ENCODE results near the gene NRCAM.

The NRCAM gene

GRCh38 chr7:108129018-108129965, 326.9 kb downstream of the NRCAM start:
- H3K27me3 ChIP-seq (ENCODE audit: control insufficient read depth in 1 of 2, insufficient read depth in 2 of 2, low read length in 2 of 2) = no peaks in the 10 kb centered on the region
- H3K9ac ChIP-seq (ENCODE audit: low read length in 2 of 2) = no peak overlapping the region
- no peak overlapping the region for H3K4me3 ChIP-seq (ENCODE audit: low read length in 2 of 2)
- H3K27ac ChIP-seq (ENCODE audit: low read length) = no peak overlapping the region
- no peaks in the 10 kb centered on the region for H3K9me3 ChIP-seq (ENCODE audit: control insufficient read depth in 2 of 2, low read length in 2 of 2)
- H3K4me1 ChIP-seq (ENCODE audit: control insufficient read depth, insufficient read depth, low read length) = no peaks in the 10 kb centered on the region
- no peaks in the 10 kb centered on the region for H3K36me3 ChIP-seq (ENCODE audit: control insufficient read depth in 2 of 2, insufficient read depth in 2 of 2, low read length in 2 of 2)

GRCh38 chr7:108128514-108128913, 327.7 kb downstream of the NRCAM start:
- H3K27me3 ChIP-seq (ENCODE audit: control insufficient read depth in 1 of 2, insufficient read depth in 2 of 2, low read length in 2 of 2) = no peaks in the 10 kb centered on the region
- no peak overlapping the region for H3K27ac ChIP-seq (ENCODE audit: low read length)
- no peaks in the 10 kb centered on the region for H3K9me3 ChIP-seq (ENCODE audit: control insufficient read depth in 2 of 2, low read length in 2 of 2)
- no peaks in the 10 kb centered on the region for H3K4me1 ChIP-seq (ENCODE audit: control insufficient read depth, insufficient read depth, low read length)
- no peaks in the 10 kb centered on the region for H3K36me3 ChIP-seq (ENCODE audit: control insufficient read depth in 2 of 2, insufficient read depth in 2 of 2, low read length in 2 of 2)
- no peak overlapping the region for H3K9ac ChIP-seq (ENCODE audit: low read length in 2 of 2)
- no peak overlapping the region for H3K4me3 ChIP-seq (ENCODE audit: low read length in 2 of 2)

GRCh38 chr7:108127461-108127860, 328.8 kb downstream of the NRCAM start:
- no peaks in the 10 kb centered on the region for H3K36me3 ChIP-seq (ENCODE audit: control insufficient read depth in 2 of 2, insufficient read depth in 2 of 2, low read length in 2 of 2)
- H3K9ac ChIP-seq (ENCODE audit: low read length in 2 of 2) = no peak overlapping the region
- no peak overlapping the region for H3K4me3 ChIP-seq (ENCODE audit: low read length in 2 of 2)
- no peaks in the 10 kb centered on the region for H3K4me1 ChIP-seq (ENCODE audit: control insufficient read depth, insufficient read depth, low read length)
- no peaks in the 10 kb centered on the region for H3K27me3 ChIP-seq (ENCODE audit: control insufficient read depth in 1 of 2, insufficient read depth in 2 of 2, low read length in 2 of 2)
- H3K9me3 ChIP-seq (ENCODE audit: control insufficient read depth in 2 of 2, low read length in 2 of 2) = no peaks in the 10 kb centered on the region
- no peak overlapping the region for H3K27ac ChIP-seq (ENCODE audit: low read length)

GRCh38 chr7:108124820-108125219, 331.4 kb downstream of the NRCAM start:
- no peak overlapping the region for H3K27ac ChIP-seq (ENCODE audit: low read length)
- no peaks in the 10 kb centered on the region for H3K4me1 ChIP-seq (ENCODE audit: control insufficient read depth, insufficient read depth, low read length)
- H3K9me3 ChIP-seq (ENCODE audit: control insufficient read depth in 2 of 2, low read length in 2 of 2) = no peaks in the 10 kb centered on the region
- H3K36me3 ChIP-seq (ENCODE audit: control insufficient read depth in 2 of 2, insufficient read depth in 2 of 2, low read length in 2 of 2) = no peaks in the 10 kb centered on the region
- no peak overlapping the region for H3K9ac ChIP-seq (ENCODE audit: low read length in 2 of 2)
- no peak overlapping the region for H3K4me3 ChIP-seq (ENCODE audit: low read length in 2 of 2)
- H3K27me3 ChIP-seq (ENCODE audit: control insufficient read depth in 1 of 2, insufficient read depth in 2 of 2, low read length in 2 of 2) = no peaks in the 10 kb centered on the region

GRCh38 chr7:108122181-108122580, 334.1 kb downstream of the NRCAM start:
- H3K4me1 ChIP-seq (ENCODE audit: control insufficient read depth, insufficient read depth, low read length) = no peaks in the 10 kb centered on the region
- no peaks in the 10 kb centered on the region for H3K9me3 ChIP-seq (ENCODE audit: control insufficient read depth in 2 of 2, low read length in 2 of 2)
- no peaks in the 10 kb centered on the region for H3K27me3 ChIP-seq (ENCODE audit: control insufficient read depth in 1 of 2, insufficient read depth in 2 of 2, low read length in 2 of 2)
- H3K36me3 ChIP-seq (ENCODE audit: control insufficient read depth in 2 of 2, insufficient read depth in 2 of 2, low read length in 2 of 2) = no peaks in the 10 kb centered on the region
- no peak overlapping the region for H3K9ac ChIP-seq (ENCODE audit: low read length in 2 of 2)
- no peak overlapping the region for H3K4me3 ChIP-seq (ENCODE audit: low read length in 2 of 2)
- H3K27ac ChIP-seq (ENCODE audit: low read length) = no peak overlapping the region

- no peak overlapping the region for H3K27ac ChIP-seq (ENCODE audit: low read length)
- no peak overlapping the region for H3K4me3 ChIP-seq (ENCODE audit: low read length in 2 of 2)
- H3K9ac ChIP-seq (ENCODE audit: low read length in 2 of 2) = no peak overlapping the region
- H3K36me3 ChIP-seq (ENCODE audit: control insufficient read depth in 2 of 2, insufficient read depth in 2 of 2, low read length in 2 of 2) = no peaks in the 10 kb centered on the region
- no peaks in the 10 kb centered on the region for H3K9me3 ChIP-seq (ENCODE audit: control insufficient read depth in 2 of 2, low read length in 2 of 2)
- no peaks in the 10 kb centered on the region for H3K4me1 ChIP-seq (ENCODE audit: control insufficient read depth, insufficient read depth, low read length)
- H3K27me3 ChIP-seq (ENCODE audit: control insufficient read depth in 1 of 2, insufficient read depth in 2 of 2, low read length in 2 of 2) = no peaks in the 10 kb centered on the region
Measured at GRCh38 chr7:108120933-108121332, 335.3 kb downstream of the NRCAM start.

GRCh38 chr7:108120196-108120595, 336.0 kb downstream of the NRCAM start:
- H3K27me3 ChIP-seq (ENCODE audit: control insufficient read depth in 1 of 2, insufficient read depth in 2 of 2, low read length in 2 of 2) = no peaks in the 10 kb centered on the region
- no peak overlapping the region for H3K9ac ChIP-seq (ENCODE audit: low read length in 2 of 2)
- no peak overlapping the region for H3K27ac ChIP-seq (ENCODE audit: low read length)
- H3K9me3 ChIP-seq (ENCODE audit: control insufficient read depth in 2 of 2, low read length in 2 of 2) = no peaks in the 10 kb centered on the region
- H3K4me1 ChIP-seq (ENCODE audit: control insufficient read depth, insufficient read depth, low read length) = no peaks in the 10 kb centered on the region
- no peaks in the 10 kb centered on the region for H3K36me3 ChIP-seq (ENCODE audit: control insufficient read depth in 2 of 2, insufficient read depth in 2 of 2, low read length in 2 of 2)
- H3K4me3 ChIP-seq (ENCODE audit: low read length in 2 of 2) = no peak overlapping the region

GRCh38 chr7:108118959-108119358, 337.3 kb downstream of the NRCAM start:
- Histone ChIP-seq H3K9ac (ENCODE audit: low read length in 2 of 2) (no peak overlapping the region), H3K4me3 (ENCODE audit: low read length in 2 of 2) (no peak overlapping the region)

GRCh38 chr7:108114117-108114841, 342.0 kb downstream of the NRCAM start:
- Histone ChIP-seq H3K4me3 (ENCODE audit: low read length in 2 of 2) (no peak overlapping the region), H3K27me3 (ENCODE audit: control insufficient read depth in 1 of 2, insufficient read depth in 2 of 2, low read length in 2 of 2) (no peaks in the 10 kb centered on the region), H3K4me1 (ENCODE audit: control insufficient read depth, insufficient read depth, low read length) (no peaks in the 10 kb centered on the region), H3K9ac (ENCODE audit: low read length in 2 of 2) (no peak overlapping the region), H3K27ac (ENCODE audit: low read length) (peak overlapping the region; percentile 11), H3K9me3 (ENCODE audit: control insufficient read depth in 2 of 2, low read length in 2 of 2) (no peaks in the 10 kb centered on the region), H3K36me3 (ENCODE audit: control insufficient read depth in 2 of 2, insufficient read depth in 2 of 2, low read length in 2 of 2) (no peaks in the 10 kb centered on the region)

More at GRCh38 chr7:108118959-108119358, 337.3 kb downstream of the NRCAM start:
- Histone ChIP-seq H3K27me3 (ENCODE audit: control insufficient read depth in 1 of 2, insufficient read depth in 2 of 2, low read length in 2 of 2) (no peaks in the 10 kb centered on the region), H3K4me1 (ENCODE audit: control insufficient read depth, insufficient read depth, low read length) (no peaks in the 10 kb centered on the region), H3K36me3 (ENCODE audit: control insufficient read depth in 2 of 2, insufficient read depth in 2 of 2, low read length in 2 of 2) (no peaks in the 10 kb centered on the region), H3K27ac (ENCODE audit: low read length) (no peak overlapping the region), H3K9me3 (ENCODE audit: control insufficient read depth in 2 of 2, low read length in 2 of 2) (no peaks in the 10 kb centered on the region)

- Histone ChIP-seq H3K9me3 (ENCODE audit: control insufficient read depth in 2 of 2, low read length in 2 of 2) (no peaks in the 10 kb centered on the region), H3K27me3 (ENCODE audit: control insufficient read depth in 1 of 2, insufficient read depth in 2 of 2, low read length in 2 of 2) (no peaks in the 10 kb centered on the region), H3K4me3 (ENCODE audit: low read length in 2 of 2) (no peak overlapping the region), H3K36me3 (ENCODE audit: control insufficient read depth in 2 of 2, insufficient read depth in 2 of 2, low read length in 2 of 2) (no peaks in the 10 kb centered on the region), H3K9ac (ENCODE audit: low read length in 2 of 2) (no peak overlapping the region), H3K4me1 (ENCODE audit: control insufficient read depth, insufficient read depth, low read length) (no peaks in the 10 kb centered on the region), H3K27ac (ENCODE audit: low read length) (no peak overlapping the region)
Measured at GRCh38 chr7:108112683-108113082, 343.6 kb downstream of the NRCAM start.
